GM12872 (cell line): ENCODE results near the gene TUB.

Experiments used
- CTCF ChIP-seq: IDR thresholded peaks from 3 replicates; pipeline ENCODE4 v1.5.1; 2011; ENCODE audit warnings: low read depth, mild to moderate bottlenecking, low read length, moderate library complexity; ENCODE audit not compliant: insufficient read depth

The TUB gene

DNA sequence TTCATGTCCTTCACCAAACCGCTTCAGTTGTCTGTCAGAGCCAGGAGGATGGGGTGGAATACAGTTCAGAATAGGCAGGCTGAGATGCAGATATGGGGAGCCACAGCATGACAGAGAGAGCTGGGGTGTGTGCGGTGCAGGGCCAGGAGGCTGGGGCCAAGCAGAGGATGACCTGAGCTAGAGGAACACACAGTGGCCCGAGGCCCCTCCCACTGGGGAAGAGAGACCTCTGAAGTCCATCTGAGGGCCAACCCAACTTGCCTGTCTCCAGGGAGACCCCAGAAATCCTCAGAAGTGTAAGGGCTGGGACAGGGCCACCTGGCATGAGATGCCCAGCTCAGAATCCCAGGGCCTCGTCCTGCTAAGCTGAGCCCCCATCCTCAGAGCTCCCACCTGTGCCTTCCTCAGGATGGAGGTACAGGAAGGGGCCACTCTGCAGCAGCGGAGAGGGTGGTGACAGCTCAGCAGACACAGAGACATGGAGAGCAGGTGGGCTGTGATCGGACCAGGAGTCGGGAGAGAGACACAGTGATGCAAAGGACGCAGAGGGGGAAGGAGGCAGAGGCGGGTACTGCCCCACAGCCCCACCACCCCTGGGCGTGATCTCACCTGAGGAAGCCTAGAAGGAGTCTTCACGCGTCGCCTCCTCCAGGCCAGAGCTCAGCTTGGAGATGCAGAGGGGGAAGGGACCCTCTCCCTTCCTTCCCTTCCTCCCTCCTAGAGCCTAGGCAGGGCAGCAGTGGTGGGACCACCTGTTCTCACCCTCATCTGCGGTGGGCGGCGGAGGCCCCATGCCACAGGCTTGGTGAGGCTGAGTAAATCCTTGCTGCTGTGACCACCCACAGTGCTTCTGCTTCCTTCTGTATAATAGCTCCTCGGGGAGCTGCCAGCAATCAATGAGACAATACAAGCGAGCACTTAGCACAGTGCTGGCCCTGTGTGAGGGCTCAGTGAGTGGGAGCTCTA is 9.1 kb upstream of the TUB start:
- no peak for TF ChIP-seq CTCF

GRCh38 chr11:8075119-8075726 is 5.8 kb upstream of the TUB start:
- no peak for TF ChIP-seq CTCF

DNA sequence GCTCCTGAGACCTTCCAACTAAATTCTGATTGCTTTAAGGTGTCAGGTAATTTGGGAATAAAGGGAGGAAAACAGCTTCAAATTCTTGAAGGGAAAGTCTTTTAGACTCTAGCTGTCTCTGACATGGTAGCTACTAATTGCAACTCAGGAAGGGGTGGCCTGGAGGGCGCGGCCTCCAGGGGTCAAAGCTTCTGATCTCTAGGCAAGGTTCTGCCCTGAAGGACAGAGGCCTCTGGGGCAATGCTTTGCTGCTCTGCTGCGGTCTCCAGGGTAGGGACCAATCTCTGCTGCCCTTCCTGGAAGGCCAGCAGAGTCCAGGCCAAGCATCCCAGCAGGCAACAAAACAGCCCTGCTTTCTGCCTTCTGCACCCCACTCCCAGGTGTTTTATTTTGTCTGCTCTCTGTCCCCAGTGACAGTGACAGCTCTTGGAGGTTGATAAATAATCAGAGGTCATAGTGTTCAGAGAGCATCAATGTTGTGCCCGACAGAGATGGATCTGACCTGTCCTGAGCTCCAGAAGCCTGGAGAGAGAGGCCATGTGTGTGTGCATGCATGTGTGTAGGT is 1.8 kb upstream of the TUB start:
- no peak for TF ChIP-seq CTCF

GRCh38 chr11:8080069-8080670 is 841 bp upstream of the TUB start:
- no peak for TF ChIP-seq CTCF

GRCh38 chr11:8081591-8082250 is 710 bp downstream of the TUB start:
- no peak for TF ChIP-seq CTCF

DNA sequence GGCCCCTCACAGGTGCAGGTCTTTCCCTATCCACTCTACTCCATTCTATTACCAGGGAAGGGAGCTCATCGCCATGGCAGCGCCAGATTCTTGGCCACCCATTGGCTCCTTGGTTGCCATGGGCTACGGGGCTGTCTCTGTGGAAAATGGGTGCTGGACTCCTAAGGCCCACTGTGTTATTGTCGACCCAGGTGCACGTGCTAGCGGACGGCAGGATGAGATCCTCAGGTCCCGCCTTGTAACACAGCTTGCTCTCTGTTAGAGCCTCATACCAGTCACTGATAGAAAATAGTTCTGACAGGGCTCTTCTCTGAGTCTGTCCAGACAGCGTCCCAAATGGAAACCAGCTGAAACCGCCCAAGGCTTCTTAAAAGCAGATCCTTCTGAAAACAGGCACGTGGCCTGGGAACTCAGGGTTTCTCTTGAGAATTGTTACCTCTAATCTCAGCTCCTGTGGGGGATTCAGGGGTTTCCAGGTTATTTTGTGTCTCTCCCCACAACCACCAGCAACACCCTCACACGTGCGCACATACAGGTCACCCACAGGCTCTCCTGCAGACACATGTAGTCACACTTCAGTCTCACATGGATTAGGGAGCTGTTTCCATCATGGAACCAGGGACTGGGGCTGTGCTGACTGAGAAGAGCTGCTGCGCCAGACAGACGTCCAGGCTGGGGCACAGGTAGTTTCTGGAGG is 1.5 kb downstream of the TUB start:
- no peak for TF ChIP-seq CTCF
